Measurements from ENCODE around the gene CTXN3.

The CTXN3 gene

GRCh38 chr5:127684726-127685467 is 36.0 kb downstream of the CTXN3 start:
- H3K9me3 ChIP-seq (ENCODE audit: control insufficient read depth, insufficient read depth, low read length), result no peaks in the 10 kb centered on the region
- no peaks in the 10 kb centered on the region for H3K36me3 ChIP-seq (ENCODE audit: control insufficient read depth, insufficient read depth, low read length)
- no peak overlapping the region for H3K9ac ChIP-seq (ENCODE audit: low read depth, low read length)
- no peaks in the 10 kb centered on the region for H3K4me1 ChIP-seq (ENCODE audit: control insufficient read depth, insufficient read depth, low read length)
- no peak overlapping the region for H3K4me3 ChIP-seq (ENCODE audit: low read depth, low read length)
- H3K27me3 ChIP-seq (ENCODE audit: control insufficient read depth, insufficient read depth, low read length), result no peaks in the 10 kb centered on the region

GRCh38 chr5:127685662-127686061 is 36.8 kb downstream of the CTXN3 start:
- Histone ChIP-seq H3K9me3 (ENCODE audit: control insufficient read depth, insufficient read depth, low read length) (no peaks in the 10 kb centered on the region), H3K36me3 (ENCODE audit: control insufficient read depth, insufficient read depth, low read length) (no peaks in the 10 kb centered on the region), H3K4me1 (ENCODE audit: control insufficient read depth, insufficient read depth, low read length) (no peaks in the 10 kb centered on the region), H3K9ac (ENCODE audit: low read depth, low read length) (no peak overlapping the region), H3K4me3 (ENCODE audit: low read depth, low read length) (no peak overlapping the region), H3K27me3 (ENCODE audit: control insufficient read depth, insufficient read depth, low read length) (no peaks in the 10 kb centered on the region)

GRCh38 chr5:127686424-127686823 is 37.5 kb downstream of the CTXN3 start:
- no peaks in the 10 kb centered on the region for H3K4me1 ChIP-seq (ENCODE audit: control insufficient read depth, insufficient read depth, low read length)
- no peaks in the 10 kb centered on the region for H3K27me3 ChIP-seq (ENCODE audit: control insufficient read depth, insufficient read depth, low read length)
- H3K4me3 ChIP-seq (ENCODE audit: low read depth, low read length), result no peak overlapping the region
- no peaks in the 10 kb centered on the region for H3K36me3 ChIP-seq (ENCODE audit: control insufficient read depth, insufficient read depth, low read length)
- H3K9ac ChIP-seq (ENCODE audit: low read depth, low read length), result no peak overlapping the region
- no peaks in the 10 kb centered on the region for H3K9me3 ChIP-seq (ENCODE audit: control insufficient read depth, insufficient read depth, low read length)

- H3K9ac ChIP-seq (ENCODE audit: low read depth, low read length), result no peak overlapping the region
- H3K36me3 ChIP-seq (ENCODE audit: control insufficient read depth, insufficient read depth, low read length), result no peaks in the 10 kb centered on the region
- H3K4me3 ChIP-seq (ENCODE audit: low read depth, low read length), result no peak overlapping the region
- no peaks in the 10 kb centered on the region for H3K27me3 ChIP-seq (ENCODE audit: control insufficient read depth, insufficient read depth, low read length)
- H3K4me1 ChIP-seq (ENCODE audit: control insufficient read depth, insufficient read depth, low read length), result no peaks in the 10 kb centered on the region
- H3K9me3 ChIP-seq (ENCODE audit: control insufficient read depth, insufficient read depth, low read length), result no peaks in the 10 kb centered on the region
Measured at GRCh38 chr5:127694518-127695171, 45.8 kb downstream of the CTXN3 start.

GRCh38 chr5:127695346-127695745 is 46.5 kb downstream of the CTXN3 start:
- Histone ChIP-seq H3K9me3 (ENCODE audit: control insufficient read depth, insufficient read depth, low read length) (no peaks in the 10 kb centered on the region), H3K4me1 (ENCODE audit: control insufficient read depth, insufficient read depth, low read length) (no peaks in the 10 kb centered on the region), H3K36me3 (ENCODE audit: control insufficient read depth, insufficient read depth, low read length) (no peaks in the 10 kb centered on the region), H3K9ac (ENCODE audit: low read depth, low read length) (no peak overlapping the region), H3K4me3 (ENCODE audit: low read depth, low read length) (no peak overlapping the region), H3K27me3 (ENCODE audit: control insufficient read depth, insufficient read depth, low read length) (no peaks in the 10 kb centered on the region)

GRCh38 chr5:127696683-127697082 is 47.8 kb downstream of the CTXN3 start:
- H3K4me3 ChIP-seq (ENCODE audit: low read depth, low read length), result no peak overlapping the region
- no peak overlapping the region for H3K9ac ChIP-seq (ENCODE audit: low read depth, low read length)
- H3K36me3 ChIP-seq (ENCODE audit: control insufficient read depth, insufficient read depth, low read length), result no peaks in the 10 kb centered on the region
- no peaks in the 10 kb centered on the region for H3K4me1 ChIP-seq (ENCODE audit: control insufficient read depth, insufficient read depth, low read length)
- no peaks in the 10 kb centered on the region for H3K9me3 ChIP-seq (ENCODE audit: control insufficient read depth, insufficient read depth, low read length)
- H3K27me3 ChIP-seq (ENCODE audit: control insufficient read depth, insufficient read depth, low read length), result no peaks in the 10 kb centered on the region

- no peaks in the 10 kb centered on the region for H3K4me1 ChIP-seq (ENCODE audit: control insufficient read depth, insufficient read depth, low read length)
- H3K4me3 ChIP-seq (ENCODE audit: low read depth, low read length), result no peak overlapping the region
- H3K36me3 ChIP-seq (ENCODE audit: control insufficient read depth, insufficient read depth, low read length), result no peaks in the 10 kb centered on the region
- no peaks in the 10 kb centered on the region for H3K9me3 ChIP-seq (ENCODE audit: control insufficient read depth, insufficient read depth, low read length)
- no peaks in the 10 kb centered on the region for H3K27me3 ChIP-seq (ENCODE audit: control insufficient read depth, insufficient read depth, low read length)
- no peak overlapping the region for H3K9ac ChIP-seq (ENCODE audit: low read depth, low read length)
Measured at GRCh38 chr5:127697894-127698600, 49.2 kb downstream of the CTXN3 start.

GRCh38 chr5:127699416-127699815 is 50.5 kb downstream of the CTXN3 start:
- no peaks in the 10 kb centered on the region for H3K4me1 ChIP-seq (ENCODE audit: control insufficient read depth, insufficient read depth, low read length)
- no peak overlapping the region for H3K9ac ChIP-seq (ENCODE audit: low read depth, low read length)
- no peaks in the 10 kb centered on the region for H3K9me3 ChIP-seq (ENCODE audit: control insufficient read depth, insufficient read depth, low read length)
- no peaks in the 10 kb centered on the region for H3K27me3 ChIP-seq (ENCODE audit: control insufficient read depth, insufficient read depth, low read length)
- H3K4me3 ChIP-seq (ENCODE audit: low read depth, low read length), result no peak overlapping the region
- no peaks in the 10 kb centered on the region for H3K36me3 ChIP-seq (ENCODE audit: control insufficient read depth, insufficient read depth, low read length)

- H3K36me3 ChIP-seq (ENCODE audit: control insufficient read depth, insufficient read depth, low read length), result no peaks in the 10 kb centered on the region
- no peaks in the 10 kb centered on the region for H3K9me3 ChIP-seq (ENCODE audit: control insufficient read depth, insufficient read depth, low read length)
- no peak overlapping the region for H3K4me3 ChIP-seq (ENCODE audit: low read depth, low read length)
- no peak overlapping the region for H3K9ac ChIP-seq (ENCODE audit: low read depth, low read length)
- H3K27me3 ChIP-seq (ENCODE audit: control insufficient read depth, insufficient read depth, low read length), result no peaks in the 10 kb centered on the region
- H3K4me1 ChIP-seq (ENCODE audit: control insufficient read depth, insufficient read depth, low read length), result no peaks in the 10 kb centered on the region
Measured at GRCh38 chr5:127700237-127700766, 51.4 kb downstream of the CTXN3 start.

- no peaks in the 10 kb centered on the region for H3K27me3 ChIP-seq (ENCODE audit: control insufficient read depth, insufficient read depth, low read length)
- H3K9ac ChIP-seq (ENCODE audit: low read depth, low read length), result no peak overlapping the region
- H3K4me1 ChIP-seq (ENCODE audit: control insufficient read depth, insufficient read depth, low read length), result no peaks in the 10 kb centered on the region
- no peaks in the 10 kb centered on the region for H3K9me3 ChIP-seq (ENCODE audit: control insufficient read depth, insufficient read depth, low read length)
- no peaks in the 10 kb centered on the region for H3K36me3 ChIP-seq (ENCODE audit: control insufficient read depth, insufficient read depth, low read length)
- no peak overlapping the region for H3K4me3 ChIP-seq (ENCODE audit: low read depth, low read length)
Measured at GRCh38 chr5:127702434-127702833, 53.6 kb downstream of the CTXN3 start.

- no peaks in the 10 kb centered on the region for H3K9me3 ChIP-seq (ENCODE audit: control insufficient read depth, insufficient read depth, low read length)
Measured at GRCh38 chr5:127702926-127703561, 54.2 kb downstream of the CTXN3 start, which contains the start of gene CCDC192. Gene CCDC192 (plus strand): TSS chr5:127703391. CDS start chr5:127703446, 55 bp downstream.

More at GRCh38 chr5:127702926-127703561, 54.2 kb downstream of the CTXN3 start, which contains the start of gene CCDC192:
- no peak within 1 kb of the TSS for H3K9ac ChIP-seq (ENCODE audit: low read depth, low read length)
- no peaks in the 10 kb centered on the region for H3K27me3 ChIP-seq (ENCODE audit: control insufficient read depth, insufficient read depth, low read length)
- H3K4me1 ChIP-seq (ENCODE audit: control insufficient read depth, insufficient read depth, low read length), result no peaks in the 10 kb centered on the region
- no peak within 1 kb of the TSS for H3K4me3 ChIP-seq (ENCODE audit: low read depth, low read length)
- no peaks in the 10 kb centered on the region for H3K36me3 ChIP-seq (ENCODE audit: control insufficient read depth, insufficient read depth, low read length)

All from iPS-15b (cell line).